IMR-90 (cell line): ENCODE measurements around the gene DCDC1.

Source experiments
- CEBPB ChIP-seq: IDR thresholded peaks from 2 replicates; pipeline ENCODE4 v1.6.1; 2012; ENCODE audit warnings: low read depth, low read length, improper control_type of control experiment
- POLR2A ChIP-seq: IDR thresholded peaks from 2 replicates; pipeline ENCODE4 v1.6.1; 2012; ENCODE audit warnings: mild to moderate bottlenecking, low read depth, low read length
- TF ChIP-seq, protein P1 (sequence below): conservative IDR thresholded peaks from 2 replicates; pipeline ENCODE4 v1.5.1; 2012; ENCODE audit warnings: mild to moderate bottlenecking, low read depth, low read length, improper control_type of control experiment
- TF ChIP-seq, protein P2 (sequence below): fragments of 150-350 bp; IDR thresholded peaks from 2 replicates; pipeline ENCODE4 v1.6.1; 2017; ENCODE audit warnings: mild to moderate bottlenecking, antibody characterized with exemption, low read length, low read depth

DNA sequence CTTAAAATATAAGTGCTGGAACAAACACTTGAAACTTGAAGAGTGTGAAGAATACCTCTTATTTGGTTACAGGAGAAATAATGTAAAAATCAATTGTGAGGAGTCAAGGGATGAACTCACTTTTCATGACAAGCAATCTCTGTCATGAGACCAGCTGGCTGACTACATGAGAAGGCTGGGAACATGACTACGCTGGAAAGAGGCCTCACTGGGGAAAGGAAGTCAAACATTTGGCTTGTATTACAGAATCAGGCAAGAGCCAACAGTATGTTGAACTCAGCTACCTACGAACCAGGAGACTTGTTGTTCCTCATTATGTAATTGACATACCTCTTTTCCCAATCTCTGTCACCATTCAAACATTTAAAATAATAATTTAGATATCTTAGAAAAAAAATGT, 14.4 kb downstream of the DCDC1 start:
- no peak for TF ChIP-seq POLR2A
- TF ChIP-seq, protein P1, sequence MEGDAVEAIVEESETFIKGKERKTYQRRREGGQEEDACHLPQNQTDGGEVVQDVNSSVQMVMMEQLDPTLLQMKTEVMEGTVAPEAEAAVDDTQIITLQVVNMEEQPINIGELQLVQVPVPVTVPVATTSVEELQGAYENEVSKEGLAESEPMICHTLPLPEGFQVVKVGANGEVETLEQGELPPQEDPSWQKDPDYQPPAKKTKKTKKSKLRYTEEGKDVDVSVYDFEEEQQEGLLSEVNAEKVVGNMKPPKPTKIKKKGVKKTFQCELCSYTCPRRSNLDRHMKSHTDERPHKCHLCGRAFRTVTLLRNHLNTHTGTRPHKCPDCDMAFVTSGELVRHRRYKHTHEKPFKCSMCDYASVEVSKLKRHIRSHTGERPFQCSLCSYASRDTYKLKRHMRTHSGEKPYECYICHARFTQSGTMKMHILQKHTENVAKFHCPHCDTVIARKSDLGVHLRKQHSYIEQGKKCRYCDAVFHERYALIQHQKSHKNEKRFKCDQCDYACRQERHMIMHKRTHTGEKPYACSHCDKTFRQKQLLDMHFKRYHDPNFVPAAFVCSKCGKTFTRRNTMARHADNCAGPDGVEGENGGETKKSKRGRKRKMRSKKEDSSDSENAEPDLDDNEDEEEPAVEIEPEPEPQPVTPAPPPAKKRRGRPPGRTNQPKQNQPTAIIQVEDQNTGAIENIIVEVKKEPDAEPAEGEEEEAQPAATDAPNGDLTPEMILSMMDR: no peak
- no peak for TF ChIP-seq CEBPB
- TF ChIP-seq, protein P2, sequence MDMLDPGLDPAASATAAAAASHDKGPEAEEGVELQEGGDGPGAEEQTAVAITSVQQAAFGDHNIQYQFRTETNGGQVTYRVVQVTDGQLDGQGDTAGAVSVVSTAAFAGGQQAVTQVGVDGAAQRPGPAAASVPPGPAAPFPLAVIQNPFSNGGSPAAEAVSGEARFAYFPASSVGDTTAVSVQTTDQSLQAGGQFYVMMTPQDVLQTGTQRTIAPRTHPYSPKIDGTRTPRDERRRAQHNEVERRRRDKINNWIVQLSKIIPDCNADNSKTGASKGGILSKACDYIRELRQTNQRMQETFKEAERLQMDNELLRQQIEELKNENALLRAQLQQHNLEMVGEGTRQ: no peak
